Glutamatergic neuron (in vitro differentiated cells): ENCODE results near the gene IPO9. TPM values are rescaled to one million over a fixed set of nuclear protein-coding genes. Genes with fewer than 3 reads are reported as not detected.

Experiments used
- DNase-seq: peaks from one replicate; pipeline ENCODE4 v3.0.0; 2022
- H3K27ac Mint-ChIP-seq: one replicate; pipeline ENCODE4 v1.8.0; 2020; ENCODE audit warnings: mild to moderate bottlenecking, mixed read lengths, inconsistent platforms; ENCODE audit not compliant: unreplicated experiment
- H3K27me3 Mint-ChIP-seq: one replicate; pipeline ENCODE4 v1.8.0; 2020; ENCODE audit warnings: mild to moderate bottlenecking, moderate library complexity, mixed read lengths, inconsistent platforms; ENCODE audit not compliant: unreplicated experiment
- H3K36me3 Mint-ChIP-seq: one replicate; pipeline ENCODE4 v1.8.0; 2020; ENCODE audit warnings: mild to moderate bottlenecking, mixed read lengths, inconsistent platforms; ENCODE audit not compliant: unreplicated experiment
- H3K4me1 Mint-ChIP-seq: one replicate; pipeline ENCODE4 v1.8.0; 2020; ENCODE audit warnings: mild to moderate bottlenecking, low read depth, mixed read lengths, inconsistent platforms; ENCODE audit not compliant: unreplicated experiment
- H3K4me3 Mint-ChIP-seq: one replicate; pipeline ENCODE4 v1.8.0; 2020; ENCODE audit warnings: mild to moderate bottlenecking, mixed read lengths, inconsistent platforms; ENCODE audit not compliant: unreplicated experiment
- H3K9me3 Mint-ChIP-seq: one replicate; pipeline ENCODE4 v1.8.0; 2020; ENCODE audit warnings: mild to moderate bottlenecking, moderate library complexity, mixed read lengths, inconsistent platforms; ENCODE audit not compliant: unreplicated experiment
- CTCF ChIP-seq: fragments of 200-600 bp; sonication (generic); IDR thresholded peaks from one replicate; pipeline ENCODE4 v1.5.0; 2021; ENCODE audit not compliant: partially characterized antibody, unreplicated experiment
- total RNA-seq: library from RNA; stranded (reverse); fragmentation: NEBNext Ultra II Directional; extraction: Animal tissue kit (Norgen Biotek cat#: 25700); gene quantifications from one replicate; pipeline ENCODE4 v1.2.1, GENCODE V29; 2021; ENCODE audit not compliant: unreplicated experiment

The IPO9 gene
- total RNA-seq, 1 donor from 2014 or later = 97.8 TPM

GRCh38 chr1:201911826-201912571 is 83.0 kb downstream of the IPO9 start:
- no peak overlapping the region for H3K4me3 Mint-ChIP-seq
- H3K36me3 Mint-ChIP-seq = no peaks in the 10 kb centered on the region
- TF ChIP-seq CTCF = no peak
- H3K27ac Mint-ChIP-seq = no peak overlapping the region
- H3K9me3 Mint-ChIP-seq = peaks cover 2% of the 10 kb centered on the region
- peaks cover 5% of the 10 kb centered on the region for H3K4me1 Mint-ChIP-seq
- peaks cover 12% of the 10 kb centered on the region for H3K27me3 Mint-ChIP-seq
- no peak for DNase-seq

GRCh38 chr1:201912832-201913231 is 83.9 kb downstream of the IPO9 start:
- no peak for DNase-seq
- H3K27me3 Mint-ChIP-seq = peaks cover 12% of the 10 kb centered on the region
- H3K27ac Mint-ChIP-seq = no peak overlapping the region
- H3K9me3 Mint-ChIP-seq = peaks cover 2% of the 10 kb centered on the region
- peaks cover 5% of the 10 kb centered on the region for H3K4me1 Mint-ChIP-seq
- no peaks in the 10 kb centered on the region for H3K36me3 Mint-ChIP-seq
- TF ChIP-seq CTCF = no peak
- H3K4me3 Mint-ChIP-seq = no peak overlapping the region

- H3K27ac Mint-ChIP-seq = peak overlapping the region; percentile 9
- H3K9me3 Mint-ChIP-seq = peaks cover 2% of the 10 kb centered on the region
- H3K4me3 Mint-ChIP-seq = no peak overlapping the region
Observed at GRCh38 chr1:201914456-201915235, 85.7 kb downstream of the IPO9 start.

GRCh38 chr1:201916649-201917249 is 87.8 kb downstream of the IPO9 start:
- TF ChIP-seq CTCF = no peak
- DNase-seq = no peak

More at GRCh38 chr1:201914456-201915235, 85.7 kb downstream of the IPO9 start:
- peaks cover 13% of the 10 kb centered on the region for H3K4me1 Mint-ChIP-seq
- no peak for TF ChIP-seq CTCF
- H3K36me3 Mint-ChIP-seq = peaks cover 4% of the 10 kb centered on the region
- H3K27me3 Mint-ChIP-seq = peaks cover 12% of the 10 kb centered on the region
- no peak for DNase-seq

More at GRCh38 chr1:201916649-201917249, 87.8 kb downstream of the IPO9 start:
- Mint-ChIP-seq H3K9me3 (peaks cover 4% of the 10 kb centered on the region), H3K4me3 (peak overlapping the region; percentile 30), H3K27me3 (peaks cover 7% of the 10 kb centered on the region), H3K4me1 (peaks cover 13% of the 10 kb centered on the region), H3K36me3 (peaks cover 4% of the 10 kb centered on the region), H3K27ac (no peak overlapping the region)
